Glutamatergic neuron (in vitro differentiated cells): Measurements from ENCODE around the gene SIPA1L3. TPM values are rescaled to one million over a fixed set of nuclear protein-coding genes. Genes with fewer than 3 reads are reported as not detected.

Source experiments
- DNase-seq: peaks from one replicate; pipeline ENCODE4 v3.0.0; 2022
- H3K27ac Mint-ChIP-seq: one replicate; pipeline ENCODE4 v1.8.0; 2020; ENCODE audit warnings: mild to moderate bottlenecking, mixed read lengths, inconsistent platforms; ENCODE audit not compliant: unreplicated experiment
- H3K27me3 Mint-ChIP-seq: one replicate; pipeline ENCODE4 v1.8.0; 2020; ENCODE audit warnings: mild to moderate bottlenecking, moderate library complexity, mixed read lengths, inconsistent platforms; ENCODE audit not compliant: unreplicated experiment
- H3K36me3 Mint-ChIP-seq: one replicate; pipeline ENCODE4 v1.8.0; 2020; ENCODE audit warnings: mild to moderate bottlenecking, mixed read lengths, inconsistent platforms; ENCODE audit not compliant: unreplicated experiment
- H3K4me1 Mint-ChIP-seq: one replicate; pipeline ENCODE4 v1.8.0; 2020; ENCODE audit warnings: mild to moderate bottlenecking, low read depth, mixed read lengths, inconsistent platforms; ENCODE audit not compliant: unreplicated experiment
- H3K4me3 Mint-ChIP-seq: one replicate; pipeline ENCODE4 v1.8.0; 2020; ENCODE audit warnings: mild to moderate bottlenecking, mixed read lengths, inconsistent platforms; ENCODE audit not compliant: unreplicated experiment
- H3K9me3 Mint-ChIP-seq: one replicate; pipeline ENCODE4 v1.8.0; 2020; ENCODE audit warnings: mild to moderate bottlenecking, moderate library complexity, mixed read lengths, inconsistent platforms; ENCODE audit not compliant: unreplicated experiment
- CTCF ChIP-seq: fragments of 200-600 bp; sonication (generic); IDR thresholded peaks from one replicate; pipeline ENCODE4 v1.5.0; 2021; ENCODE audit not compliant: partially characterized antibody, unreplicated experiment
- total RNA-seq: library from RNA; stranded (reverse); fragmentation: NEBNext Ultra II Directional; extraction: Animal tissue kit (Norgen Biotek cat#: 25700); gene quantifications from one replicate; pipeline ENCODE4 v1.2.1, GENCODE V29; 2021; ENCODE audit not compliant: unreplicated experiment

The SIPA1L3 gene
- total RNA-seq, 1 donor from 2014 or later, result 97.7 TPM

DNA sequence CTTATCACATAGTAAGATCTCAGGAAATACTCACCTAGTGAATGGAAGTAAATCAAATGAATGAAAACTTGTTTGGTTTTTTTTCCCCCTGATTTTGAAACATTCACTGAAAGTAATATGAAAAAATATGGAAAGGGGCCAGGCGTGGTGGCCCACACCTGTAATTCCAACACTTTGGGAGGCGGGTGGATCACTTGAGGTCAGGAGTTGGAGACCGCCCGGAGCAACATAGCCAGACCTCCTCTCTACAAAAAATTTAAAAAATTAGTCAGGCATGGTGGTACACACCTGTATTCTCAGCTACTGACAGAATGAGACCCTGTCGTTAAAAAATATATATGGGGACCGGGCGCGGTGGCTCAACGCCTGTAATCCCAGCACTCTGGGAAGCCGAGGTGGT is 149.6 kb downstream of the SIPA1L3 start:
- peaks cover 18% of the 10 kb centered on the region for H3K9me3 Mint-ChIP-seq
- TF ChIP-seq CTCF, result no peak
- peak overlapping the region; percentile 21 for H3K27ac Mint-ChIP-seq
- peaks cover 41% of the 10 kb centered on the region for H3K4me1 Mint-ChIP-seq
- H3K27me3 Mint-ChIP-seq, result peaks cover 16% of the 10 kb centered on the region
- DNase-seq, result no peak
- H3K4me3 Mint-ChIP-seq, result peak overlapping the region; percentile 5
- H3K36me3 Mint-ChIP-seq, result no peaks in the 10 kb centered on the region

- H3K9me3 Mint-ChIP-seq, result peaks cover 23% of the 10 kb centered on the region
- H3K27ac Mint-ChIP-seq, result peak overlapping the region; percentile 99
- peaks cover 17% of the 10 kb centered on the region for H3K27me3 Mint-ChIP-seq
- H3K36me3 Mint-ChIP-seq, result no peaks in the 10 kb centered on the region
- H3K4me3 Mint-ChIP-seq, result peak overlapping the region; percentile 81
- DNase-seq, result peak; percentile 87
- TF ChIP-seq CTCF, result no peak
- H3K4me1 Mint-ChIP-seq, result peaks cover 48% of the 10 kb centered on the region
These were observed 151.1 kb downstream of the SIPA1L3 start for GRCh38 chr19:38057959-38058690.

- Mint-ChIP-seq H3K36me3 (no peaks in the 10 kb centered on the region), H3K27ac (peak overlapping the region; percentile 43), H3K9me3 (peaks cover 26% of the 10 kb centered on the region), H3K4me3 (no peak overlapping the region), H3K27me3 (peaks cover 22% of the 10 kb centered on the region), H3K4me1 (peaks cover 48% of the 10 kb centered on the region)
- DNase-seq, result no peak
- TF ChIP-seq CTCF, result no peak
These were observed 152.9 kb downstream of the SIPA1L3 start for GRCh38 chr19:38059897-38060296.

GRCh38 chr19:38060331-38060730 is 153.3 kb downstream of the SIPA1L3 start:
- DNase-seq, result no peak
- peaks cover 26% of the 10 kb centered on the region for H3K9me3 Mint-ChIP-seq
- H3K27me3 Mint-ChIP-seq, result peaks cover 22% of the 10 kb centered on the region
- no peak overlapping the region for H3K4me3 Mint-ChIP-seq
- no peak for TF ChIP-seq CTCF
- peaks cover 47% of the 10 kb centered on the region for H3K4me1 Mint-ChIP-seq
- H3K36me3 Mint-ChIP-seq, result no peaks in the 10 kb centered on the region
- no peak overlapping the region for H3K27ac Mint-ChIP-seq

DNA sequence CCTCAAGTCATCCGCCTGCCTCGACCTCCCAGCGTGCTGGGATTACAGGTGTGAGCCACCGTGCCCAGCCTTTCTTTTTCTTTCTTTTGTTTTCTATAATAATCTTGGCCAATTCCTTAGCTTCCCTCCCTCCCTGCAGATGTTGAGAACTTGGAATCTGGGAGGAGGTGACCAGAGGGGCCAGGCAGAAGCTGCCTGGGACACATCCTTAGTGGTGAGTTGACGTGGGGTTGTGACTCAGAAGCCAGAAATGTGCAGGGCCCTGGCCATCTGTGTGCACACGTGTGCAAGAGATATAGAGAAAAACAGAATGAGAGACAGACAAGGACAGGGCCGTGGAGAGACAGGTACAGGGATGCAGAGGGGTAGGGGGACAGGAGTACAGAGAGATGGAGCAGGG is 154.3 kb downstream of the SIPA1L3 start:
- peaks cover 26% of the 10 kb centered on the region for H3K9me3 Mint-ChIP-seq
- peaks cover 42% of the 10 kb centered on the region for H3K4me1 Mint-ChIP-seq
- no peak for DNase-seq
- peak overlapping the region; percentile 73 for H3K27ac Mint-ChIP-seq
- TF ChIP-seq CTCF, result no peak
- peak overlapping the region; percentile 58 for H3K4me3 Mint-ChIP-seq
- H3K36me3 Mint-ChIP-seq, result no peaks in the 10 kb centered on the region
- H3K27me3 Mint-ChIP-seq, result peaks cover 22% of the 10 kb centered on the region
